Measurements from ENCODE around the gene TK2.
"Not testable (repeated sequence)": the region's sequence is repeated elsewhere in the genome, so short reads cannot be mapped to it uniquely, and the experiment has no call there.

Gene TK2

GRCh38 chr16:66521252-66521713 lies 28.6 kb downstream of the TK2 start:
- DNase-seq (ENCODE audit: low read depth in 1 of 2, low spot score in 1 of 2), result no peak

GRCh38 chr16:66520406-66521170 lies 29.3 kb downstream of the TK2 start:
- no peak for DNase-seq (ENCODE audit: low read depth in 1 of 2, low spot score in 1 of 2)

- DNase-seq (ENCODE audit: low read depth in 1 of 2, low spot score in 1 of 2), result no peak
These were observed 30.2 kb downstream of the TK2 start for GRCh38 chr16:66519482-66520373.

GRCh38 chr16:66517586-66518263 lies 32.2 kb downstream of the TK2 start:
- DNase-seq (ENCODE audit: low read depth in 1 of 2, low spot score in 1 of 2), result no peak

- peak; percentile 44 to 57 for DNase-seq (ENCODE audit: low read depth in 1 of 2, low spot score in 1 of 2)
These were observed 32.9 kb downstream of the TK2 start for GRCh38 chr16:66516808-66517585.

- DNase-seq (ENCODE audit: low read depth in 1 of 2, low spot score in 1 of 2), result no peak
These were observed 33.5 kb downstream of the TK2 start for GRCh38 chr16:66516509-66516807.

GRCh38 chr16:66515596-66516508 lies 34.1 kb downstream of the TK2 start:
- DNase-seq (ENCODE audit: low read depth in 1 of 2, low spot score in 1 of 2), result no peak

- DNase-seq (ENCODE audit: low read depth in 1 of 2, low spot score in 1 of 2), result not testable (repeated sequence)
These were observed 34.8 kb downstream of the TK2 start for GRCh38 chr16:66514980-66515595.

GRCh38 chr16:66514391-66514790 lies 35.5 kb downstream of the TK2 start:
- DNase-seq (ENCODE audit: low read depth in 1 of 2, low spot score in 1 of 2), result not testable (repeated sequence)

- DNase-seq (ENCODE audit: low read depth in 1 of 2, low spot score in 1 of 2), result no peak
These were observed 36.7 kb downstream of the TK2 start for GRCh38 chr16:66513111-66513723.

- DNase-seq (ENCODE audit: low read depth in 1 of 2, low spot score in 1 of 2), result no peak
These were observed 37.4 kb downstream of the TK2 start for GRCh38 chr16:66512272-66513110.

GRCh38 chr16:66511602-66512271 lies 38.2 kb downstream of the TK2 start:
- DNase-seq (ENCODE audit: low read depth in 1 of 2, low spot score in 1 of 2), result no peak

- no peak for DNase-seq (ENCODE audit: low read depth in 1 of 2, low spot score in 1 of 2)
These were observed 39.0 kb downstream of the TK2 start for GRCh38 chr16:66510711-66511601.

GRCh38 chr16:66510298-66510697 lies 39.6 kb downstream of the TK2 start:
- no peak for DNase-seq (ENCODE audit: low read depth in 1 of 2, low spot score in 1 of 2)

- no peak for DNase-seq (ENCODE audit: low read depth in 1 of 2, low spot score in 1 of 2)
These were observed 40.3 kb downstream of the TK2 start for GRCh38 chr16:66509576-66509975.

GRCh38 chr16:66508914-66509496 lies 40.9 kb downstream of the TK2 start:
- DNase-seq (ENCODE audit: low read depth in 1 of 2, low spot score in 1 of 2), result no peak
